HCT116 (cell line): ENCODE results near the gene AUTS2. TPM values are rescaled to one million over a fixed set of nuclear protein-coding genes. Genes with fewer than 3 reads are reported as not detected.

Source experiments
- ATAC-seq: fragments of 200-7000 bp; cut with Tn5 transposase; 2 replicates; pipeline ENCODE4 v1.9.1; 2020; ENCODE audit warnings: mild to moderate bottlenecking, moderate library complexity
- BruUV-seq: library from RNA; stranded (reverse); fragments of 400-500 nt; replicated peaks from 2 replicates; lab custom pipeline; 2021; lab: Mats Ljungman, UMichigan
- CTCF ChIA-PET: fragments of 300-600 bp; sonication (Branson Sonifier 250); formaldehyde crosslinking; loops from one replicate; lab custom pipeline; 2021; ENCODE audit warnings: antibody characterized with exemption; lab: Charles Lee
- POLR2A ChIA-PET: fragments of 300-600, 350-600 bp; sonication (Branson Sonifier 250); formaldehyde crosslinking; loops from one replicate; lab custom pipeline; 2021; ENCODE audit warnings: antibody characterized with exemption; lab: Charles Lee
- RAD21 ChIA-PET, 2 experiments: fragments of 300-600 bp; sonication (Branson Sonifier 250); formaldehyde crosslinking; loops; one replicate each; lab custom pipeline; 2023; ENCODE audit warnings: low total read pairs in 2 of 2; ENCODE audit not compliant: uncharacterized antibody in 2 of 2, unreplicated experiment in 2 of 2, low non-redundant PET in 1 of 2; lab: Charles Lee
- DNase-seq: peaks from one replicate; pipeline ENCODE4 v3.0.0-alpha.2; 2010; ENCODE audit warnings: low read depth, low spot score
- H2AFZ ChIP-seq: fragments of 200-600 bp; shearing (Covaris generic), sonication (generic); 2 replicates; pipeline ENCODE4 v1.6.1; 2017; ENCODE audit warnings: low read depth, mixed run types, mixed read lengths, antibody characterized with exemption, low read length; ENCODE audit not compliant: poor library complexity, severe bottlenecking
- H3K27ac ChIP-seq: 2 replicates; pipeline ENCODE4 v1.5.1; 2012; ENCODE audit warnings: low read depth, low read length
- H3K27me3 ChIP-seq: fragments of 200-600 bp; sonication (generic); 2 replicates; pipeline ENCODE4 v1.6.1; 2016; ENCODE audit warnings: mixed run types, low read length, mixed read lengths; ENCODE audit not compliant: insufficient read depth
- H3K36me3 ChIP-seq, 2 experiments: fragments of 200-500 bp in 1 of 2; fragments of 200-600 bp in 1 of 2; sonication (Bioruptor generic) in 1 of 2; sonication (generic) in 1 of 2; 2 replicates each; pipeline versions ENCODE4 v1.5.1 to v1.6.1; 2014 to 2016; ENCODE audit warnings: low read length in 2 of 2, inconsistent platforms in 1 of 2, mixed read lengths in 1 of 2, mixed run types in 1 of 2; ENCODE audit not compliant: insufficient read depth in 2 of 2, control insufficient read depth in 1 of 2
- H3K4me1 ChIP-seq, 2 experiments: fragments of 200-600 bp in 1 of 2; sonication (generic) in 1 of 2; 2 replicates each; pipeline versions ENCODE4 v1.5.1 to v1.6.1; 2012 to 2017; ENCODE audit warnings: low read length in 2 of 2, inconsistent platforms in 1 of 2, mild to moderate bottlenecking in 1 of 2, mixed read lengths in 1 of 2, mixed run types in 1 of 2, moderate library complexity in 1 of 2; ENCODE audit not compliant: insufficient read depth in 2 of 2, control insufficient read depth in 1 of 2
- H3K4me2 ChIP-seq: fragments of 200-600 bp; sonication (generic); 2 replicates; pipeline ENCODE4 v1.6.1; 2017; ENCODE audit warnings: mixed run types, low read length, mixed read lengths
- H3K4me3 ChIP-seq, 2 experiments: fragments of 200-600 bp in 1 of 2; sonication (generic) in 1 of 2; replicated peaks in 1 of 2; 2 replicates each; pipeline ENCODE4 v1.5.1; 2011 to 2016; ENCODE audit warnings: low read length in 2 of 2, control low read depth in 1 of 2, low read depth in 1 of 2, mild to moderate bottlenecking in 1 of 2, mixed read lengths in 1 of 2, mixed run types in 1 of 2
- H3K79me2 ChIP-seq: fragments of 200-600 bp; sonication (generic); 2 replicates; pipeline ENCODE4 v1.6.1; 2017; ENCODE audit warnings: mild to moderate bottlenecking, mixed run types, low read length, moderate library complexity, mixed read lengths; ENCODE audit not compliant: insufficient read depth
- H3K9ac ChIP-seq: fragments of 200-600 bp; sonication (generic); 2 replicates; pipeline ENCODE4 v1.6.1; 2016; ENCODE audit warnings: low read length, mixed read lengths
- H3K9me2 ChIP-seq: fragments of 200-600 bp; sonication (generic), shearing (Covaris generic); 2 replicates; pipeline ENCODE4 v1.6.1; 2017; ENCODE audit warnings: mixed run types, mild to moderate bottlenecking, moderate library complexity; ENCODE audit not compliant: insufficient read depth
- H3K9me3 ChIP-seq, 2 experiments: fragments of 200-500 bp in 1 of 2; fragments of 200-600 bp in 1 of 2; sonication (Bioruptor generic) in 1 of 2; sonication (generic) in 1 of 2; 2 replicates each; pipeline ENCODE4 v1.6.1; 2014 to 2017; ENCODE audit warnings: low read length in 2 of 2, mixed read lengths in 2 of 2, inconsistent platforms in 1 of 2, low read depth in 1 of 2, mild to moderate bottlenecking in 1 of 2, mixed run types in 1 of 2, moderate library complexity in 1 of 2; ENCODE audit not compliant: control insufficient read depth in 1 of 2, insufficient read depth in 1 of 2
- H4K20me1 ChIP-seq: fragments of 200-600 bp; sonication (generic), shearing (Covaris generic); 2 replicates; pipeline ENCODE4 v1.6.1; 2017; ENCODE audit warnings: mixed run types, mild to moderate bottlenecking, moderate library complexity; ENCODE audit not compliant: insufficient read depth
- CBX3 ChIP-seq: IDR thresholded peaks from 2 replicates; pipeline ENCODE4 v1.6.1; 2012; ENCODE audit warnings: low read depth
- CEBPB ChIP-seq: IDR thresholded peaks from 2 replicates; pipeline ENCODE4 v1.6.1; 2012; ENCODE audit warnings: low read depth
- EGR1 ChIP-seq: IDR thresholded peaks from 2 replicates; pipeline ENCODE4 v1.6.1; 2012; ENCODE audit warnings: low read depth
- EZH2phosphoT487 ChIP-seq: fragments of 200-600 bp; IDR thresholded peaks from 2 replicates; pipeline ENCODE4 v1.6.1; 2018; ENCODE audit warnings: antibody characterized with exemption, borderline replicate concordance
- FOSL1 ChIP-seq: IDR thresholded peaks from 2 replicates; pipeline ENCODE4 v1.6.1; 2012; ENCODE audit warnings: low read depth
- MAX ChIP-seq: IDR thresholded peaks from 2 replicates; pipeline ENCODE4 v1.6.1; 2012
- POLR2A ChIP-seq: IDR thresholded peaks from 2 replicates; pipeline ENCODE4 v1.7.0; 2011; ENCODE audit warnings: borderline replicate concordance; ENCODE audit not compliant: insufficient read depth, insufficient read length; ENCODE audit errors: extremely low read depth
- POLR2AphosphoS5 ChIP-seq: IDR thresholded peaks from 2 replicates; pipeline ENCODE4 v1.6.1; 2011; ENCODE audit warnings: mild to moderate bottlenecking, low read depth, low read length, moderate library complexity
- RAD21 ChIP-seq: IDR thresholded peaks from 2 replicates; pipeline ENCODE4 v1.6.1; 2012; ENCODE audit warnings: low read depth, mild to moderate bottlenecking
- REST ChIP-seq: IDR thresholded peaks from 2 replicates; pipeline ENCODE4 v1.6.1; 2012; ENCODE audit warnings: low read depth
- SIN3A ChIP-seq: IDR thresholded peaks from 2 replicates; pipeline ENCODE4 v1.6.1; 2012; ENCODE audit warnings: low read depth
- SRF ChIP-seq: IDR thresholded peaks from 2 replicates; pipeline ENCODE4 v1.6.1; 2012; ENCODE audit warnings: low read depth
- ZNF274 ChIP-seq: fragments of 200-500 bp; sonication (Bioruptor generic); IDR thresholded peaks from 2 replicates; pipeline ENCODE4 v1.6.1; 2014; ENCODE audit warnings: mild to moderate bottlenecking, low read depth, low read length, inconsistent platforms
- intact Hi-C: fragments of 100-400 bp; cut with micrococcal nuclease; formaldehyde crosslinking; loops from 2 replicates; pipeline ENCODE4 v1.10.0; 2022
- total RNA-seq: library from RNA; stranded (reverse); gene quantifications from one replicate; pipeline ENCODE4 v1.2.1, GENCODE V29; 2021; ENCODE audit not compliant: unreplicated experiment

AUTS2 gene
- total RNA-seq, 1 experiment from 2014 or later = 0.93 TPM

GRCh38 chr7:69994886-69995542, 396.7 kb downstream of the AUTS2 start:
- Histone ChIP-seq H3K9me2 (no peaks in the 10 kb centered on the region), H4K20me1 (no peaks in the 10 kb centered on the region), H3K36me3 (no peaks in the 10 kb centered on the region), H3K27ac (no peak overlapping the region), H2AFZ (no peak overlapping the region), H3K4me2 (no peak overlapping the region), H3K4me1 (no peaks in the 10 kb centered on the region), H3K4me3 (no peak overlapping the region), H3K9me3 (peaks cover 7 to 24% of the 10 kb centered on the region in 2 experiments; a peak in 2 of 4 replicates), H3K79me2 (no peaks in the 10 kb centered on the region), H3K27me3 (no peaks in the 10 kb centered on the region), H3K9ac (no peak overlapping the region)
- intact Hi-C loops = no loop called here
- BruUV-seq = no TSS peak
- no peak for ATAC-seq
- DNase-seq = no peak
- TF ChIP-seq ZNF274 (no peak), SIN3A (no peak), POLR2AphosphoS5 (no peak), RAD21 (no peak), FOSL1 (no peak), CEBPB (no peak), CBX3 (no peak), EGR1 (no peak), MAX (no peak), SRF (no peak), REST (no peak), POLR2A (no peak), EZH2phosphoT487 (no peak)
- ChIA-PET POLR2A (no interaction called here), CTCF (no interaction called here), RAD21 (no interaction called here)
